T-cell (primary cell): ENCODE data around the gene TAF8. TPM values are rescaled to one million over a fixed set of nuclear protein-coding genes. Genes with fewer than 3 reads are reported as not detected.
A peak's percentile ranks its signal among the peaks of the same experiment; 100 is the strongest.

Source experiments
- ATAC-seq, 4 experiments: fragments of 200-7000 bp in 3 of 4; fragments of 150-1000 bp in 1 of 4; cut with Tn5 transposase; replicated peaks in 1 of 4; 1 replicate in 3 of 4; 2 replicates in 1 of 4; pipeline ENCODE4 v1.10.0; 2021; ENCODE audit warnings: moderate library complexity in 3 of 4, mild to moderate bottlenecking in 2 of 4, moderate number of reproducible peaks in 1 of 4
- CTCF ChIA-PET, 2 donors: fragments of 300-600 bp; sonication (Branson Sonifier 250); formaldehyde crosslinking; loops; one replicate each; lab custom pipeline; 2022; ENCODE audit warnings: antibody characterized with exemption in 2 of 2; lab: Charles Lee
- POLR2A ChIA-PET, 2 donors: fragments of 300-600 bp; sonication (Branson Sonifier 250); formaldehyde crosslinking; loops; one replicate each; lab custom pipeline; 2022; ENCODE audit warnings: antibody characterized with exemption in 2 of 2; lab: Charles Lee
- DNase-seq, 35 experiments: peaks; one replicate each; pipeline versions ENCODE4 v3.0.0 to v3.0.0-alpha.2; 2013 to 2023
- H3K27ac ChIP-seq: one replicate; pipeline ENCODE4 v1.5.1; 2013; ENCODE audit warnings: low read length
- H3K27me3 ChIP-seq, 2 experiments: replicated peaks in 1 of 2; 1 replicate in 1 of 2; 2 replicates in 1 of 2; pipeline versions ENCODE4 v1.6.1 to v1.7.0; 2013; ENCODE audit warnings: low read length in 1 of 2, mixed read lengths in 1 of 2; ENCODE audit not compliant: control insufficient read depth in 2 of 2, insufficient read depth in 2 of 2; ENCODE audit errors: extremely low read depth in 1 of 2
- H3K36me3 ChIP-seq, 2 donors: 1 replicate in 1 of 2; 2 replicates in 1 of 2; pipeline versions ENCODE4 v1.6.1 to v1.7.0; 2013; ENCODE audit warnings: low read length in 1 of 2; ENCODE audit not compliant: control insufficient read depth in 2 of 2, insufficient read depth in 1 of 2; ENCODE audit errors: extremely low read depth in 1 of 2
- H3K4me1 ChIP-seq, 2 experiments: 1 replicate in 1 of 2; 2 replicates in 1 of 2; pipeline versions ENCODE4 v1.6.1 to v1.7.0; 2013; ENCODE audit warnings: low read length in 2 of 2, mixed read lengths in 1 of 2; ENCODE audit not compliant: insufficient read depth in 2 of 2, control insufficient read depth in 1 of 2; ENCODE audit errors: extremely low read depth in 1 of 2
- H3K4me3 ChIP-seq, 2 donors: 1 replicate in 1 of 2; 2 replicates in 1 of 2; pipeline versions ENCODE4 v1.5.1 to v1.7.0; 2013; ENCODE audit warnings: mild to moderate bottlenecking in 2 of 2, low read length in 1 of 2, moderate library complexity in 1 of 2; ENCODE audit not compliant: control insufficient read depth in 1 of 2; ENCODE audit errors: extremely low read depth in 1 of 2
- H3K9me3 ChIP-seq: 2 replicates; pipeline ENCODE4 v1.7.0; 2013
- H3K27ac Mint-ChIP-seq, 2 donors: one replicate each; pipeline ENCODE4 v1.8.0; 2020 to 2021; ENCODE audit warnings: mild to moderate bottlenecking in 2 of 2, mixed read lengths in 2 of 2
- H3K27me3 Mint-ChIP-seq, 2 donors: one replicate each; pipeline ENCODE4 v1.8.0; 2021 to 2022; ENCODE audit warnings: mixed read lengths in 2 of 2
- H3K36me3 Mint-ChIP-seq: one replicate; pipeline ENCODE4 v1.8.0; 2021; ENCODE audit warnings: mixed read lengths
- H3K4me1 Mint-ChIP-seq, 3 donors: one replicate each; pipeline ENCODE4 v1.8.0; 2020 to 2022; ENCODE audit warnings: mixed read lengths in 3 of 3, mild to moderate bottlenecking in 1 of 3
- H3K4me3 Mint-ChIP-seq, 3 donors: one replicate each; pipeline ENCODE4 v1.8.0; 2020 to 2022; ENCODE audit warnings: mild to moderate bottlenecking in 3 of 3, mixed read lengths in 3 of 3, moderate library complexity in 3 of 3
- H3K9me3 Mint-ChIP-seq, 3 donors: one replicate each; pipeline ENCODE4 v1.8.0; 2020 to 2022; ENCODE audit warnings: mixed read lengths in 3 of 3
- WGBS: methylation state at CpG from one replicate; pipeline ENCODE4 v1.1.5; 2013; ENCODE audit warnings: missing lambda C conversion rate; ENCODE audit not compliant: insufficient coverage; 5-methylcytosine and 5-hydroxymethylcytosine counted together
- total RNA-seq, 35 experiments: library from RNA in 6 of 35; stranded (reverse) in 6 of 35; fragments of 120-200 nt in 1 of 35; gene quantifications; one replicate each; pipeline versions ENCODE4 v1.2.1 to v1.2.4 and lab custom pipeline; 2013 to 2026

Gene TAF8
- total RNA-seq, 5 donors from 2014 or later (not counting 1 experiment from before 2014, with no cell fraction given) = 46.0 to 55.5 (median 47.6) TPM

GRCh38 chr6:42071881-42072583 lies 21.7 kb downstream of the TAF8 start:
- Mint-ChIP-seq H3K4me3 (no peak overlapping the region), H3K27ac (no peak overlapping the region), H3K4me1 (peaks cover 4 to 11% (median 6%) of the 10 kb centered on the region in 3 donors), H3K9me3 (no peaks in the 10 kb centered on the region), H3K27me3 (no peaks in the 10 kb centered on the region), H3K36me3 (peaks cover 28% of the 10 kb centered on the region)
- POLR2A ChIA-PET = no interaction called here
- Histone ChIP-seq H3K27ac (no peak overlapping the region), H3K36me3 (peaks cover 22 to 73% of the 10 kb centered on the region in 2 donors), H3K9me3 (no peaks in the 10 kb centered on the region), H3K27me3 (no peaks in the 10 kb centered on the region), H3K4me3 (no peak overlapping the region), H3K4me1 (no peaks in the 10 kb centered on the region)
- CTCF ChIA-PET = interaction anchor here in 1 of 2 donors (1.5 kb wide), 1 partner anchor 476 kb away, joined by 4 read pairs; no protein-coding TSS in a partner anchor
- DNase-seq = no peak
- no peak for ATAC-seq
- 0% methylated on average over 1 of the region's 6 CpGs for WGBS

DNA sequence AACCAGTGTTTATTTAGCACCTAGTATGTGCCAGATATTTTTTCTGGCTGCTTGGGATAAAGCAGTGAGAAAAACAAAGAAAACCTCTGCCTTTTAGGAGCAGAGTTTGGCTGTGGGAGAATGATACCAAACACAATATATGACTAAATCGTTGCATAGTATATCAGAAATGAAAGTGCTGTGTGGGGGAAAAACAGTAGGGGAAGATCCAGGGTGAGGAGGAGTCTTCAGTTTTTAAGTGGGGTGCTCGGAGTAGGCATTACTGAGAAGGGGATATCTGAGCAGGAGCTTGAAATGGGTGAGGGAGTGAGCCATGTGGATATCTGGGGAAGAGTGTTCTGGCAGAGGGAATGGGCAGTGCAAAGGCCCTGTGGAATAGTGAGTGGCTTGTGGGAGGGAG lies 23.0 kb downstream of the TAF8 start:
- H3K9me3 Mint-ChIP-seq = no peaks in the 10 kb centered on the region
- H3K4me3 Mint-ChIP-seq = no peak overlapping the region
- ChIA-PET CTCF (interaction anchor here in 1 of 2 donors (1.5 kb wide), 1 partner anchor 474 kb away, joined by 4 read pairs; no protein-coding TSS in a partner anchor), POLR2A (interaction anchor here in 1 of 2 donors (0.7 kb wide), 1 partner anchor 15 kb away, joined by 3 read pairs; no protein-coding TSS in a partner anchor)
- DNase-seq (no peak), ATAC-seq (no peak)
- 88% methylated on average over 1 of the region's 2 CpGs for WGBS
- Histone ChIP-seq H3K36me3 (peaks cover 22 to 71% of the 10 kb centered on the region in 2 donors), H3K27me3 (no peaks in the 10 kb centered on the region), H3K4me1 (no peaks in the 10 kb centered on the region), H3K4me3 (no peak overlapping the region), H3K9me3 (no peaks in the 10 kb centered on the region), H3K27ac (no peak overlapping the region)
- H3K27ac Mint-ChIP-seq = peak overlapping the region; percentile 6 to 23
- peaks cover 37% of the 10 kb centered on the region for H3K36me3 Mint-ChIP-seq
- no peaks in the 10 kb centered on the region for H3K27me3 Mint-ChIP-seq
- peaks cover 4 to 11% (median 6%) of the 10 kb centered on the region in 3 donors for H3K4me1 Mint-ChIP-seq

- no peaks in the 10 kb centered on the region for H3K9me3 ChIP-seq
- POLR2A ChIA-PET = no interaction called here
- CTCF ChIA-PET = no interaction called here
- H3K4me3 ChIP-seq = no peak overlapping the region
- no peak overlapping the region for H3K27ac Mint-ChIP-seq
- WGBS = 96% methylated on average over 3 of the region's 7 CpGs
- H3K4me1 ChIP-seq = no peaks in the 10 kb centered on the region
- no peak overlapping the region for H3K4me3 Mint-ChIP-seq
- H3K36me3 Mint-ChIP-seq = peaks cover 44% of the 10 kb centered on the region
- H3K27me3 Mint-ChIP-seq = no peaks in the 10 kb centered on the region
- peak in 33 of 35 experiments; percentile 7 to 59 (median 35) for DNase-seq
- H3K36me3 ChIP-seq = peaks cover 18 to 68% of the 10 kb centered on the region in 2 donors
- H3K27ac ChIP-seq = no peak overlapping the region
- no peak for ATAC-seq
- peaks cover 4 to 11% (median 6%) of the 10 kb centered on the region in 3 donors for H3K4me1 Mint-ChIP-seq
- no peaks in the 10 kb centered on the region for H3K27me3 ChIP-seq
- no peaks in the 10 kb centered on the region for H3K9me3 Mint-ChIP-seq
Observed at GRCh38 chr6:42075159-42075838, 25.0 kb downstream of the TAF8 start.

DNA sequence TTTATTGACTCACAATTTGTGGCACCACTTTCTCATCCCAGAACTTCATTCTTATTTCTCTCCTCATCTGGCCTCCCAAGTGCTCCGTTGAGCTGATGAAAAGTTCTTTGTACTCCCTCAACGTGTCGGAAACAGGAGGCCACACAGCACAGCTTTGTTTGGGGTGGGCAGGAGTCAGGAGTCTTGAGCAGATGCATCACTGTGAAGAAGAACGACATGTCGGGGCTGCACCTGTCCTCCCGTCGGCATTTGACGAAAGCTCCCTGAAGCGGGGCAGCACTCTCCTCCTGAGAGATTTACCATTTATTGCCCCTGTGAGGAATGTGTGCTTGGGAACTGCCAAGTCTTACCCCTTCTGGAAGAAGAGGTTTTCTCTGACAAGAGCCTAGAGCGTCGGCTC lies 28.1 kb downstream of the TAF8 start:
- Mint-ChIP-seq H3K36me3 (peaks cover 44% of the 10 kb centered on the region), H3K9me3 (no peaks in the 10 kb centered on the region), H3K4me3 (no peak overlapping the region), H3K27me3 (no peaks in the 10 kb centered on the region), H3K4me1 (peaks cover 4 to 8% (median 6%) of the 10 kb centered on the region in 3 donors), H3K27ac (no peak overlapping the region)
- Histone ChIP-seq H3K36me3 (peaks cover 10 to 43% of the 10 kb centered on the region in 2 donors), H3K27me3 (no peaks in the 10 kb centered on the region), H3K27ac (no peak overlapping the region), H3K4me1 (no peaks in the 10 kb centered on the region), H3K4me3 (no peak overlapping the region), H3K9me3 (no peaks in the 10 kb centered on the region)
- ChIA-PET CTCF (no interaction called here), POLR2A (no interaction called here)
- no peak for DNase-seq
- WGBS = 95% methylated on average over 4 of the region's 11 CpGs
- ATAC-seq = no peak

GRCh38 chr6:42079941-42080464 lies 29.7 kb downstream of the TAF8 start:
- DNase-seq = no peak
- Mint-ChIP-seq H3K27me3 (no peaks in the 10 kb centered on the region), H3K4me3 (no peak overlapping the region), H3K27ac (no peak overlapping the region), H3K9me3 (no peaks in the 10 kb centered on the region), H3K4me1 (peaks cover 0 to 2% (median 0%) of the 10 kb centered on the region in 3 donors), H3K36me3 (peaks cover 34% of the 10 kb centered on the region)
- Histone ChIP-seq H3K4me3 (no peak overlapping the region), H3K27me3 (no peaks in the 10 kb centered on the region), H3K27ac (no peak overlapping the region), H3K36me3 (peaks cover 12 to 36% of the 10 kb centered on the region in 2 donors), H3K4me1 (no peaks in the 10 kb centered on the region), H3K9me3 (no peaks in the 10 kb centered on the region)
- CTCF ChIA-PET = interaction anchor here in 1 of 2 donors (0.8 kb wide), 1 partner anchor 19 kb away, joined by 5 read pairs; no protein-coding TSS in a partner anchor
- WGBS = 100% methylated on average over 1 of the region's 10 CpGs
- ATAC-seq = no peak
- POLR2A ChIA-PET = no interaction called here

GRCh38 chr6:42083530-42083929 lies 33.2 kb downstream of the TAF8 start:
- Mint-ChIP-seq H3K4me1 (no peaks in the 10 kb centered on the region), H3K9me3 (no peaks in the 10 kb centered on the region), H3K27me3 (no peaks in the 10 kb centered on the region), H3K36me3 (peaks cover 18% of the 10 kb centered on the region), H3K4me3 (no peak overlapping the region), H3K27ac (no peak overlapping the region)
- Histone ChIP-seq H3K9me3 (no peaks in the 10 kb centered on the region), H3K36me3 (peaks cover 6 to 18% of the 10 kb centered on the region in 2 donors), H3K27ac (no peak overlapping the region), H3K4me3 (no peak overlapping the region), H3K4me1 (no peaks in the 10 kb centered on the region), H3K27me3 (no peaks in the 10 kb centered on the region)
- ATAC-seq (no peak), DNase-seq (no peak)
- CTCF ChIA-PET = no interaction called here
- POLR2A ChIA-PET = no interaction called here
- 100% methylated on average over 2 of the region's 5 CpGs for whole genome bisulfite sequencing
